Stromal cell of bone marrow (primary cell): ENCODE data around the gene ATP10D.
A peak's percentile ranks its signal among the peaks of the same experiment; 100 is the strongest.

Source experiments
- DNase-seq: peaks from one replicate; pipeline ENCODE4 v3.0.0-alpha.2; 2012; ENCODE audit warnings: low read depth

Gene ATP10D

GRCh38 chr4:47590325-47590724 is 105.2 kb downstream of the ATP10D start:
- no peak for DNase-seq

- no peak for DNase-seq
These were observed 112.6 kb downstream of the ATP10D start for GRCh38 chr4:47597696-47598095.

- no peak for DNase-seq
These were observed 113.2 kb downstream of the ATP10D start for GRCh38 chr4:47598320-47598719.

GRCh38 chr4:47598896-47599295 is 113.8 kb downstream of the ATP10D start:
- DNase-seq, result no peak

- no peak for DNase-seq
These were observed 121.4 kb downstream of the ATP10D start for GRCh38 chr4:47606482-47606881.

GRCh38 chr4:47612116-47613023 is 127.3 kb downstream of the ATP10D start:
- peak; percentile 11 for DNase-seq

- peak; percentile 12 for DNase-seq
These were observed 130.3 kb downstream of the ATP10D start for GRCh38 chr4:47615385-47615784.

GRCh38 chr4:47617607-47618006 is 132.5 kb downstream of the ATP10D start:
- DNase-seq, result no peak

GRCh38 chr4:47619691-47620090 is 134.6 kb downstream of the ATP10D start:
- DNase-seq, result no peak

GRCh38 chr4:47621181-47621580 is 136.1 kb downstream of the ATP10D start:
- DNase-seq, result no peak

- no peak for DNase-seq
These were observed 139.0 kb downstream of the ATP10D start for GRCh38 chr4:47624031-47624441.

- no peak for DNase-seq
These were observed 146.1 kb downstream of the ATP10D start for GRCh38 chr4:47631161-47631560.

- DNase-seq, result peak; percentile 36
These were observed 154.5 kb downstream of the ATP10D start for GRCh38 chr4:47639531-47639930.

GRCh38 chr4:47640911-47641310 is 155.8 kb downstream of the ATP10D start:
- no peak for DNase-seq

GRCh38 chr4:47641755-47642154 is 156.7 kb downstream of the ATP10D start:
- DNase-seq, result peak; percentile 24

GRCh38 chr4:47642191-47642830 is 157.2 kb downstream of the ATP10D start:
- DNase-seq, result no peak
